Measurements from ENCODE around the gene MAGEB4. TPM values are rescaled to one million over a fixed set of nuclear protein-coding genes. Genes with fewer than 3 reads are reported as not detected.

The MAGEB4 gene
- total RNA-seq, 4 donors from 2014 or later = not detected

- in situ Hi-C loops (cut with MboI; ENCODE audit: low sequenced_read_pairs in 4 of 4) (no loop called here), intact Hi-C loops (cut with DNase I; ENCODE audit: low total_unique reads) (no loop called here)
- ATAC-seq (no peak), DNase-seq (no peak)
- Histone ChIP-seq H3K27ac (no peak overlapping the region), H3K4me3 (no peak overlapping the region), H3K27me3 (no peaks in the 10 kb centered on the region), H3K36me3 (no peaks in the 10 kb centered on the region), H3K9me3 (no peaks in the 10 kb centered on the region), H3K4me1 (no peaks in the 10 kb centered on the region)
- no peak for TF ChIP-seq POLR2A (IDR thresholded peaks at IDR 0.05)
- TF ChIP-seq, protein P1, sequence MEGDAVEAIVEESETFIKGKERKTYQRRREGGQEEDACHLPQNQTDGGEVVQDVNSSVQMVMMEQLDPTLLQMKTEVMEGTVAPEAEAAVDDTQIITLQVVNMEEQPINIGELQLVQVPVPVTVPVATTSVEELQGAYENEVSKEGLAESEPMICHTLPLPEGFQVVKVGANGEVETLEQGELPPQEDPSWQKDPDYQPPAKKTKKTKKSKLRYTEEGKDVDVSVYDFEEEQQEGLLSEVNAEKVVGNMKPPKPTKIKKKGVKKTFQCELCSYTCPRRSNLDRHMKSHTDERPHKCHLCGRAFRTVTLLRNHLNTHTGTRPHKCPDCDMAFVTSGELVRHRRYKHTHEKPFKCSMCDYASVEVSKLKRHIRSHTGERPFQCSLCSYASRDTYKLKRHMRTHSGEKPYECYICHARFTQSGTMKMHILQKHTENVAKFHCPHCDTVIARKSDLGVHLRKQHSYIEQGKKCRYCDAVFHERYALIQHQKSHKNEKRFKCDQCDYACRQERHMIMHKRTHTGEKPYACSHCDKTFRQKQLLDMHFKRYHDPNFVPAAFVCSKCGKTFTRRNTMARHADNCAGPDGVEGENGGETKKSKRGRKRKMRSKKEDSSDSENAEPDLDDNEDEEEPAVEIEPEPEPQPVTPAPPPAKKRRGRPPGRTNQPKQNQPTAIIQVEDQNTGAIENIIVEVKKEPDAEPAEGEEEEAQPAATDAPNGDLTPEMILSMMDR (IDR thresholded peaks at IDR 0.05 in 4 of 5, conservative IDR thresholded peaks at IDR 0.05 in 1 of 5) = no peak
Observed at GRCh38 chrX:30217465-30217864, 24.3 kb upstream of the MAGEB4 start.

- DNase-seq (no peak), ATAC-seq (no peak)
- Histone ChIP-seq H3K36me3 (no peaks in the 10 kb centered on the region), H3K4me3 (no peak overlapping the region), H3K27ac (no peak overlapping the region), H3K4me1 (no peaks in the 10 kb centered on the region), H3K9me3 (no peaks in the 10 kb centered on the region), H3K27me3 (no peaks in the 10 kb centered on the region)
- in situ Hi-C loops (cut with MboI; ENCODE audit: low sequenced_read_pairs in 4 of 4) (no loop called here), intact Hi-C loops (cut with DNase I; ENCODE audit: low total_unique reads) (no loop called here)
- TF ChIP-seq POLR2A (IDR thresholded peaks at IDR 0.05) = no peak
- TF ChIP-seq, protein P1 (IDR thresholded peaks at IDR 0.05 in 4 of 5, conservative IDR thresholded peaks at IDR 0.05 in 1 of 5) = no peak
Observed at GRCh38 chrX:30219372-30219771, 22.4 kb upstream of the MAGEB4 start.

- Histone ChIP-seq H3K27me3 (no peaks in the 10 kb centered on the region), H3K36me3 (no peaks in the 10 kb centered on the region), H3K4me3 (no peak overlapping the region), H3K9me3 (no peaks in the 10 kb centered on the region), H3K27ac (no peak overlapping the region), H3K4me1 (no peaks in the 10 kb centered on the region)
- no peak for TF ChIP-seq POLR2A (IDR thresholded peaks at IDR 0.05)
- TF ChIP-seq, protein P1 (IDR thresholded peaks at IDR 0.05 in 4 of 5, conservative IDR thresholded peaks at IDR 0.05 in 1 of 5) = no peak
- intact Hi-C loops (cut with DNase I; ENCODE audit: low total_unique reads) = no loop called here
- ATAC-seq = no peak
- DNase-seq = no peak
- in situ Hi-C loops (cut with MboI; ENCODE audit: low sequenced_read_pairs in 4 of 4) = no loop called here
Observed at GRCh38 chrX:30220661-30221060, 21.1 kb upstream of the MAGEB4 start.

- Histone ChIP-seq H3K4me3 (no peak overlapping the region), H3K4me1 (no peaks in the 10 kb centered on the region), H3K27ac (no peak overlapping the region), H3K36me3 (no peaks in the 10 kb centered on the region), H3K9me3 (no peaks in the 10 kb centered on the region), H3K27me3 (no peaks in the 10 kb centered on the region)
- ATAC-seq (no peak), DNase-seq (no peak)
- intact Hi-C loops (cut with DNase I; ENCODE audit: low total_unique reads) = no loop called here
- TF ChIP-seq, protein P1 (IDR thresholded peaks at IDR 0.05 in 4 of 5, conservative IDR thresholded peaks at IDR 0.05 in 1 of 5) = no peak
- TF ChIP-seq POLR2A (IDR thresholded peaks at IDR 0.05) = no peak
- in situ Hi-C loops (cut with MboI; ENCODE audit: low sequenced_read_pairs in 4 of 4) = no loop called here
Observed at GRCh38 chrX:30224536-30224935, 17.3 kb upstream of the MAGEB4 start.

- H3K4me1 ChIP-seq = no peaks in the 10 kb centered on the region
- H3K27ac ChIP-seq = no peak overlapping the region
- no peak overlapping the region for H3K4me3 ChIP-seq
- no peaks in the 10 kb centered on the region for H3K9me3 ChIP-seq
- no peaks in the 10 kb centered on the region for H3K27me3 ChIP-seq
- intact Hi-C loops (cut with DNase I; ENCODE audit: low total_unique reads) = no loop called here
- DNase-seq (no peak), ATAC-seq (no peak)
- no peaks in the 10 kb centered on the region for H3K36me3 ChIP-seq
- in situ Hi-C loops (cut with MboI; ENCODE audit: low sequenced_read_pairs in 4 of 4) = no loop called here
- TF ChIP-seq, protein P1 (IDR thresholded peaks at IDR 0.05 in 4 of 5, conservative IDR thresholded peaks at IDR 0.05 in 1 of 5) = no peak
- TF ChIP-seq POLR2A (IDR thresholded peaks at IDR 0.05) = no peak
Observed at GRCh38 chrX:30228526-30228925, 13.3 kb upstream of the MAGEB4 start.

Data from gastrocnemius medialis (tissue), 4 donors.